HG03045 (cell line): ENCODE measurements around the gene POLL.
"Not testable (repeated sequence)": the region's sequence is repeated elsewhere in the genome, so short reads cannot be mapped to it uniquely, and the experiment has no call there.

ENCODE experiments used
- ATAC-seq: cut with Tn5 transposase; IDR thresholded peaks from one replicate; pipeline ENCODE4 v1.9.1; 2021; ENCODE audit warnings: mild to moderate bottlenecking, moderate library complexity; ENCODE audit not compliant: unreplicated experiment

The POLL gene

DNA sequence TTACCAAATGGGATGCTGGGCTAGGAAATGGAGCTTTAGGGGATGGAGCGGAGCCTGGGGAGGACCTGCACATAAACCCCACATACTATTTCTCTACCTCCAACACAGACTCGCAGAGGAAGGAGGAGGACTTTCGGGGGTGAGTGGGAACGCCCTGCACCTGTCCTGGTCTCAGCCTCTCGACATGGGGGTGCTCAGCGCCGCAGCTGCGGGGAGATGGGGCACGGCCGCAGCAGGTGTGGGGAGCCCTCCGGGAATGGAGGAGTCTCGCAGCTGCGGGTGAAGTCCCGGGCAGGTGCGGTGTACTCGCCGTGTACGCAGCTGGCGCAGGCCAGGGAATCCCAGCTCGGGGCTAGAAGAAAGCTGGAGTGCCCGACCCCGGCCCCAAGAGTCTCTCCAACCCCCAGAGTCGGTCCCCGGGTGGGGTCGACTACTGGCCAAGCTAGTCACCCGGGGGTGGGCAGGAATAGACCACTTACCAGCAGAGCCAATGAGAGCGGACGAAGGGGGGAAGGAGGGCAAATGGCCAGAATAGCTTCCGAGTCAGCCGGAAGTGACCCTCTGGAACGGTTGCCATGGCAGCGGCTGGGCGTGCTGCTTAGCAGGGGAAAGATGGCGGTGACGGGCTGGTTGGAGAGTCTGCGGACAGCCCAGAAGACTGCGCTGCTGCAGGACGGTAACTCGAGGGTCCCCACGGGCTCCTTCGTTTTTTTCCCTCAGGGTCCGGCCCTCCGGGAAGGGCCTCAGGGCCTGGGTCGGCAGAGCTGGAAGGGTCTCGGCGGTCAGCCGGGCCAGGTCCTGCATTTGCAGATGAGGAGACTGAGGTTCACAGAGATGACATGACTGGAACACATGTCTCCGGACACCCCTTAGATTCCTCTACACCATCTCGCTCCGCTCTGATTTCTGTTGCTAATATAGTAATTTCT lies at the start of gene POLL, which contains the start of gene DPCD:
Gene POLL, minus strand, starts transcription at position 533 of the 929 bp plus-strand sequence. CDS start 897 bp downstream, outside the sequence.
Gene DPCD, plus strand, starts transcription at position 597 of the 929 bp plus-strand sequence. Its CDS starts 16 bp downstream, at position 613.
- ATAC-seq = peak; percentile 95

DNA sequence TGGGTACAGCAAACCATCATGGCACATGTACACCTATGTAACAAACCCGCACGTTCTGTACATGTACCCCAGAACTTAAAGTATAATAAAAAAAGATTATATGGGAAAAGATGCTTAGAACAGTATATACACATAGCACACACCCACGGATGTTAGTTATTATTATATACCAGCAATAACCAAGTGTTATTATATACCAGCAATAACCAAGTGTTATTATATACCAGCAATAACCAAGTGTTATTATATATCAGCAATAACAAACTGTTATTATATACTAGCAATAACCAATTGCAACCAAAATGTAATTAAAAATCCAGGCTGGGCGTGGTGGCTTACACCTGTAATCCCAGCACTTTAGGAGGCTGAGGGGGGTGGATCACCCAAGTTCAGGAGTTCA lies 45.5 kb upstream of the POLL start:
- not testable (repeated sequence) for ATAC-seq

DNA sequence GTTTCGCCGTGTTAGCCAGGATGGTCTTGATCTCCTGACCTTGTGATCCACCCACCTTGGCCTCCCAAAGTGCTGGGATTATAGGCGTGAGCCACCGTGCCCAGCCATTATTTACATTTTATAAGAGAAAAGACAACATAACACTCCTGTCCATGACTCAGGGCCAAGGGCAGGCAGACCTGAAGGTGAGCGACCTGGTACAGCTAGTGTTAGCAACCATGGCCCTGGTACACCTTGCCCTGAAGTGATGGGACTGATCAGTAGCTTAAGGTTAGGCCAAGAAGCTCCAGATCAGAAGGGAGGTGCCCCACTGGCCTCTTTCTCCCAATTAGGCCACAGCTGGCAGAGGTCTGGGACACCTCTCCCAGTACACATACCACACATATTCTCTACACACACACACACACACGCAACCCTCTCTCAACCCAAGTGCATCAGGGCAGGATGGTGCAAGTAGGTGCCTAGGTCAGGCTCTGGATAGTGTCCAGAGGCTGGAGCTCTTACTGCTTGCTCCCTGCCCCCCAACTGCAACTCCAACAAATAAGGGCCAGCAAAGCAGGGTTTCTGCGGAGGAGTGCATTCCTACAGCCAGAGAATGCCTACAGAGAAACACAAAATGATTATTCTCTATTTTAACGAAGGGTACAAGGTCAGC lies 43.9 kb upstream of the POLL start:
- no peak for ATAC-seq

DNA sequence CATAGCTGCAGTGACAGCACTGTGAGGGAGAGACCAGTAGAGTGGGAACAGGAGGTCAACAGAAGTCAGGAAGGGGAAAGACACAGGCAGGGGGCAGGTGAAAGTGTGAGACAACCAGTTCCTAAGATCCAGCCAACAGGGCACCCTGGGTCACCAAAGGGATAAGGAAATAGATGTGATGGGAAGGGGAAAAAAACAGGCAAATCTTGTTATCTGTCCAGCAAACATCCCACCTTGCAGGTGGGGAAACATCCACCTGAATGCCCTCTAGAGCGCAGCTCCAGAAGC lies 42.5 kb upstream of the POLL start:
- ATAC-seq = no peak

DNA sequence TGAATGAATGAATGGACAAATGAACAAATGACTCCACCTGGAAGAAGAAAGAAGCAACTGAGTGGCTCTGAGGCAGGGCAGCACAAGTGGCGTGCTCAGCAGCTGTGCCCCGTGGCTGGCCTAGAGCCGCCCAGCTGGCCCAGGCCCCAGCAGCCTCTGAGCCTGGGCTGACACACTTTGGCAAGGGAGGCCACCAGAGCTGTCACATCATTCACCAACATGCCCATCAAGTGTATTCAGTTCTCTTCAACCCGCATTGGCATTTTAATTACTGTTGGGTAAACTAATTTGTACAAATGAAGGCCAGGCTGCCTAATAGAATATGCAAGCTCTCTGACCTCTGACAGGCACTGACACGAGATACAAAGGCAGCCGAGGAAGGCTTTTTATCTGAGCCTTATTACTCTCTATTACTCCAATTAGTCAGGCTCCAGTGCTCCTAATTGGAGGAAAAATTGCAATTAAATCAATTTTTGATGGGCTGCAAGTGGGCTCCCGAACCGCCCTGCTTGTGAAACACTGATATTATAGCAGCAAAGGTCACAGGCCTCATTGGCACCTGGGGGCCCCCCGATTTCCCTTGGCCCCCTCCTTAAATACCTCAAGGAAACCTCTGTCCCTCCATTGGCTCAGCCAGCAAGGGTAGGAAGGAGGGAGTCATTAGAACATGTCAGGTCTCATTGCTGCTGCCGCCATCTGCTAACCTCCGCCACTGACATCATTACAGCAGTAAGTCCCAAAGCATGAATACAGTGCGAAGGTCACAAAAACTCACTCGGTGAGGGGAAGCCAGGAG lies 42.0 kb upstream of the POLL start:
- ATAC-seq = no peak

DNA sequence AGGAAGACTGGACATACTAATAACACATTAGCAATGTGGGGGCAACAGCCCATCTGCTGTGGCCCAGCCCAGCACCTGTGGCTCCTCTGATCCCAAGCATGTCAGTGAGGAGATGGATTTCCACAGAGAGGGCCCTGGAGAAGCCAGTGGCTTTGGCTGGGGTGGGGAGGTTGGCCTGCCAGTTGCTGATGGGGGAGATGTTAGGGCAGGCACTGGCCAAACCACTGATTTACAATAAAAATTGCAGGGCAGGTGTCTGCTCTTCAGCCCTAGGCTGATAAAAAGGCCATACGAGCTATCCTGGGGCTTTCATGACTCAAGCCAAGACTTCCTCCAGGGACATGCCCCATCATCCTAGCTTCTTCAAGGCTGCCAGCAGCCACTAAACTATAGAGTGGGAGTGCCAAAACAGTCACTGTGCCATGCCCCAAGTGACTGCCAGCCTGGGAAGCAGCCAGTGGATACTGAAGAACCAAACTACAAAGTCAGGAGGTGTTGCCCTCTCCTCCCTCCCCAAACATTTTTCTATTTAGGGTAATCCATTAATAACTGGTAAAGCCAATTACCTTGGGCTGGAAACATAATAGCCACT lies 37.9 kb upstream of the POLL start:
- ATAC-seq = no peak

DNA sequence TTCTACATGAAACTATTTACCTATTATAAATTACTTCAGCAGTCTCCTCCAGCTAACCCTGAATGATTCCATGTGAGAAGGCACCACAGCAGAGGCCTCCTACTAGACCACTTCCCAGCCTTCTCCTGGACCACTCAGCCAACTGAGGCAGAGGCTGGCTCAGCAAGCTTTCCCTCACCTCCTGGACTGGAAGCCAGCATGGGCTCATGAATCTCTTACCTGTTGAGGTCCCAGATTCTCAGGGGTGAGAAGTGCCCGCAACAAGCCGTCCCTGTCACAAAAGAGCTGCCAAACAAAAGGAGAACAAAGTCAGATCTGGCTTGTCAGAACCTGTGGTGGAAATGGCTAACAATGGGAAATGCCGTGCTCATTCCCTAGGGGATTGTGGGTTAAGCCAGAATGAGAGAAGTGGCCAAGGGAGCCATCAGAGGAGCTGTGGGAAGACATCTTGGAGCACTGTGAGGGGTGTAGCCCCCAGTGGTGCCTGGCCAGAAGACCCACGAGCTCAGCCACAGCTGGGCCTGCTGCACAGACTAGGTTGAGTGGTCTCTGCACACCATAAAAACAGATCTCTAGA lies 36.6 kb upstream of the POLL start:
- ATAC-seq = no peak

DNA sequence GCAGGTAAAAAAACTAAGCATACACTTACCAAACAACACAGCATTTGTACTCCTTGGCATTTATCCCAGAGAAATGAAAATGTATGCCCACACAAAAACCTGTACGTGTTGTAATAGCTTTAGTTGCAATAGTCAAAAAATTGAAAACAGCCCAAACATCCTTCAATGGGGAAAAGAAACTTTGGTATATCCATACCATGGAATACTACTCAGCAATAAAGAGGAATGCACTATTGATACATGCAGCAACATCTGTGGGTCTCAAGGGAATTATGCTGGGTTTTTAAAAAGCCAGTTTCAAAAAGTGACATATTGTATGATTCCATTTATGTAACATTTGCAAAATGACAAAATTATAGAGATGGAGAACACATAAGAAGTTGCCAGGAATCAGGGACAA lies 35.5 kb upstream of the POLL start:
- no peak for ATAC-seq

DNA sequence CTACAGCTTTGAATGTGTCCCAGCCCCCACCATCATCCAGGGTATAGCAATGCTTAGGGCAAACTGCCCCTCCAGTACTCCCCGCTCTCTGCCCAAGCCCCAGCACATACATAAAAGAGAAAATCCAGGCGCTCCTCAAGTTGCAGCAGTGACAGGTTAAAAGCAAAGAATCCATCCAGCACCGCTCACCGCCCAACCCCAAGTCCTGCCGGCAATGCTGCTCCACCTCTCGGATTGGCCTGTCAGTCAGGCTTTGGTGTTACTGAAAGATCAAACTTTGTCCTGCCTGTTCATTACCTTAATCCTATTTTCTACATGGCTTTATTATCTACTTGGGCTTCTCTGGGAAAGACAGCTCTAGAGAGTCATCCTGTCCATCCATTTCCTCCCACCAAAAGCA lies 31.9 kb upstream of the POLL start:
- no peak for ATAC-seq

DNA sequence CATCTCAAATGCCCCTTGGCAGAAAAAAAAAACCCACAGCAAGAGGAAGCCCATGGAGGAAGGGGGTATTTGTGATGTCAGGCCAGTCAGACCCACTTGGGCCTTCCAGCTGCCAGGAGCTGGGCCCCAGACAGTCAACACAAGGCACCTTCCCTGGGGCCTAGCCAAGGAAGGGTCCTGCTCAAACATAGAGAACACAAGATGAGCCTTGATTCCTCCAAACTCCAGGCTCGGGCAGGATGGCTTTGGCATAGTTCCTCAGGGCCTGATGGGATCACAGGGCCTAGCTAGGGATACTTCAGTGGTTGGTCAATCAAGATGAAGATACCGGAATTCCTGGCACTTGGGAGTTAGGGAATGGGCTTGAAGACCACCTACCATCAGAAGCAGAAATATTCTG lies 30.8 kb upstream of the POLL start:
- no peak for ATAC-seq

DNA sequence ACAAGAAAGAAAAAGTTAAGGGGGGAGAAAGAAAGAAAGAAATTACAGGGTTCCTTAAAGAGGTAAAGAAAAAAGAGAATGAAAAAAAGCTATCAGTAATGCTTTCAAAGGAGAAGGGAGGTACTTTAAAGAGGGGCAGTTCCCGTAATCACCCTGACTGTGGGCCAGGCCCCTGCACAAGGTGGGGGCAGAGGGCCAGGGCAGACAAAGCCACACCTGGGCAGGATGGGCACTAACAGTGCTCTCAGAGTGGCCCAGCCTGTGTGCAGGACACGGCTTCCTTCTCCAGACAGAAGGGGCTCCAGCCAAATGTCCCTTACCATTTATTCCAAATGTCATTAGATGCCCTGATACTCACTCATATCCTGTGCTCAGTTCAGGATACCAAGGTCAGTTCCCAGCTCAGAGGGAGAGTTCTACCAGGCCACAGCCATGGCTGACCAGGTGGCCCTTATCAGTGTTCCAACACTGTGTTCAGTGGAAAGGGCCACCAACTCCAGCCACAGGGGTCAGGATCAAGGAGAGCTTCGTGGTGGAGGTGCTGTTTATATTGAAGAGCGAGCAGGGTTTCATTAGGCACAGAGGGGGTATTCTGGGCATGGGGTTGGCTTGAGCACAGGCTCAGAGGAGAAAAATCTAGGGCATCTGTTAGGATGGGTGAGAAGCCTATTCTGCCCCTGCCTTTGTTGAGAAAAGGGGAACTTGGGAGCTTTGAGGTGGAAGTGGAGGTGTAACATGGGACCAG lies 29.9 kb upstream of the POLL start:
- ATAC-seq = no peak

DNA sequence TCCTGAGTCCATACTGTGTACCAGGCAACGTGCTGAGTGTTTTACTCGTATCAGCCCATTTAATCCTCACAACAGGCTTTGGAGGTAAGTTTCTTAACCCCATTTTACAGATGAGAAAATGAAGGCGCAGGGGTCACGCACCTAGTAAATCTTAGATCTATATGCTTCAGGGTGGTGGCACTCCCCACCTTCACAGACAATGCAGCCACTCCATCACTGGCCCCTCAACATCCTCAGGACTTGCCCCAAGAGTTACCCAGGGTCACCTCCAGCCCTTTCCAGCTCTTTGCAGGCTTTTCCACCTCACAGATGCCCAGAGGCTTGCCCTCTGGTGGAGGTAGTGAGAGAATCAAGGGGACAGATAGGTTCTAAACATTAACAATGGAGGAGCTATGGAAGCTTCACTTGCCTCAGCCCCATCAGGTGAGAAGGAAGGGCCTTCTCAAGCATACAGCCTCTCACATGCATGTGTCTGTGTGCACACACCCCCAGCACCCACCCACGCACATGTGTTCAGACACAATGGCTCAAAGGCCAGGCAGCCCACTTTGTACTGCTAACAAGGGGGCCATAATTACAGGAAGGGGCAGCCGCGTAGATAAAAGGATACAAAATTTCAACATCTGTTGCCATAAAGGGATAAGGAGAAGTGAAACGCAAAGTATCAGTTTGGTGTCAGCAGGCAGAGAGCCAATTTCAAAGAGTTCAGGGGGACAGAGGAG lies 29.2 kb upstream of the POLL start:
- no peak for ATAC-seq

DNA sequence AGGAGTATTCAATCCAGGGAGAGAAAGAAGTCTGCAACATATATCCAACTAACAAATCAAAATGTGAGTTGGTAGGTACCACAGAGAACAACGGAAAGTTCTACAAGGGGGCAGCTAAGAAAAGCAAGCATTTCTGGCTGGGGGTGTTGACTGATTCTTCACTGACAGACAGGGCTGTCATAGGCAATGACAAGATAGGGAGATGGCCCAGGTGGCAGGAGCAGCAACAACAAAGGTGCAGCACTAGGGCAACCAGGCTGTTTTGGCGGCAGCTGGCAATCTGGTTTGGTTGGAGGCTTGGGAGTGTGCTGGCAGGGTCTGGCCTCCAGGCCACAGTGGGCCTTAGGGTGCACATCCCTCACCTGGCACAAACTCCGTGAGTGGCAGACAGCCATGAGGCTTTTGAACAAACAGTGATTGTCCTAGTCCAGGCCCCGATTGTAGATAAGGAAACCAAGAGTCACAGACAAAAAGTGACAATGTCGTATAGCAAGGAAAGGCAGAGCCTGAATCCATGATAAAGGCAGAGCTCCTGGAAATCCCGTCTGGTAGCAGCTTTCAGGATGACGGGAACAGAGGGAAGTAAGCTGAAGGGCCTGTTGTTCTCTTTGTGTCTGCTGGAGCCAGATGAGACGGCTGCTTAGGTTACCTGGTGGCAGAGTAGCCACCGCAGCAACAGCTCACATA lies 28.5 kb upstream of the POLL start:
- ATAC-seq = no peak

DNA sequence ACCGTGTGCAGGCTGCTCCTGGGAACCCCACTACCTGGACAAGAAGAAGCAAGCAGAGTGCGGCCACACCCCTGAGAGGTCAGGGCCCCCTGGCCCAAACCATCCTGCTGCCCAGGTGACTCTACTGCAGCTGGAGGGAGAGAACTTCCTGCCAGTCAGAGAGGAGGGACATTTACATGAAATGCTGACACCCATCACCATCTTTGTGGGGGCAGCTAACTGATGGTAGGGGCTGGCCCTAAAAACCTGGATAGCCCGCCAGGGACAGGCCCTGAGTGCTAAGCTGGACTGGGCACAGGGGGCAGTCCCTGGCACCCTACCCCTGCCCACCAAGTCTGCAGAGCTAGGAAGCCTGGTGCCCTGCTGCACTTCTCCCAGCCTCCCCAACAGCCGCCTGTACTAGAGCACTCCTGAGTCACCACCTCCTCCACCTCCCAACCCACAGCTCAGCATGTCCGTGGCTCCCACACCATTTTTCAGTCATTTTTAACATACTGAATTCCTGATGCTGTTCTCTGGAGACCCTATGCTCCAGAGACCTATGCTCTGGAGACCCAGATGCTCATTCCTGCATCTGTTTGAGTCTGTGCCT lies 27.6 kb upstream of the POLL start:
- ATAC-seq = no peak

DNA sequence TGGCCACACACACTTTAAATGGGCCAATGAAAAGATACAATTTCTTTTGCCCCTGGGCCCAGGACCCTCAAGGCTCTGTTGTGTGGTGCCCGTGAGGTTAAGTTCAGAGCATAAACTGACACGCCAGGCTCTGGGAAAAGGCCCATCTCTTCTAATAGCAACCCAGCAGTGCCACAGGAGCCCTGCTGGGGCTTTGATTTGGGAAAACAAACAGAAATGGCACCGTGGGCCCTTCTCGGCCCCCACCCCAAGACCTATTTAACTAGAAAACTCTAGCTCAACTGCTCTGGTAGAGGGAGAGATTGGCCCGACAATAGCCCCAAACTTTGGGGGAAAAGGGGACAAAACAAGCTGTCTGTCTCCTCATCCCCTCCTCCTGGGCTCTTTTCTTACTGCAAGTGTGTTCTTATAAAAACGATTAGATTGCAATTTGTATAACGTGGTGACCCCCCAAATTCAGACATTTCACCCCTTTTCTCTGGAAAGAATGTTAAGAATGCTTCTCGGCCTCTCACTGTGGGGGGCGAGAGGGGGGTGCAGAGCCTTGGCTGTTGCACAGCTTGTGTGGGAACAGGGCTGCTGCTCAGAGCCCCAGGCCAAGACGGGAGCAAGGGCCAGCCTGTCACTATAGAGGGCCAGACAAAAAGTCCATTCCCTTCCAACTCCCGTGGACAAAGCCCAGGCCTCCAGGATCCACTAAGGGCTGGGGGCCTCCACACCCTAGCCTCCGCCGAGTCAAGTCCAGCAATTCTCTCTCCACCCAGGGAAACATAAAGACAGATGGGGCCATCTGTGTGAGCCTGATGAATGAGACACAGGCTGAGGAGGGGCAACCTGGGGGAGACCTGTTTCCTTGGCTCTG lies 26.8 kb upstream of the POLL start:
- ATAC-seq = no peak

DNA sequence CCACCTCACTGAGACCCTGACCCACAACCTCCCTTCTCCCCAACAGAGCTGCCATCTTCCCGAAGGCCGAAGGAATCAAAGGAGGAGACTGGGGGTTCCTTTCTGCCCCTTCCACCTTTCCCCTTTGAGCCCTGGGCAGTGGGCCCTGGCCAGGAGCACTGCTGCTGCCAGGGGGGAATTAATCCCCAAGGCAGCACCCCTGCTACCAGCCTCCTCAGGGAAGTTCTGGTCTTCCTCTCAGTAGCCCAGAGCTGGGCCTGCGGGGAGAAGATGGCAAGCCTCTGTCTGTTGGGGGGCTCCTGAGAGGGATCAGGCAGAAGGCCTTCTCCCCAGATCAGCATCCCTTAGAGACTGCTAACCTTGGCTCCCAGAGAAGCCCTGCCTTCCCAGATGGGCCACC lies 25.6 kb upstream of the POLL start:
- no peak for ATAC-seq

DNA sequence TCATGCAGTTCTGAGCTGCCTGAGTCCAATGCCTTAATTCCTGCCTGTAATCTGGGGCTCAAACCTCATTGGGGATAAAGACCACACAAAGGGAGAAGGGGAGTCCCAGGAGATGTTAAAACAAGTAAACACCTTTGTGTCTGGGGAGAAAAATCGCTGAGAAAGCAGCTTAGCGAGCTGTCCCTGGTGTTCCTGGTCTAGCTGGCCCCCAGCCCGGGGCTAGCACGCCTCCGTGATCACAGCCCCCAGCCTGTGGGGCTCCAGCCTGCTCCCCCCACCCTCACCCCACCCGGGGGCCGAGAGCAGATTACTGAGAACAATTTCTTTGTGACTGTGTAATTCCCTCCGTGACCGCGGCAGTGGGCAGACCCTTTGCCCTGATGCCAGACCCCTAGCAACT lies 24.8 kb upstream of the POLL start:
- no peak for ATAC-seq

DNA sequence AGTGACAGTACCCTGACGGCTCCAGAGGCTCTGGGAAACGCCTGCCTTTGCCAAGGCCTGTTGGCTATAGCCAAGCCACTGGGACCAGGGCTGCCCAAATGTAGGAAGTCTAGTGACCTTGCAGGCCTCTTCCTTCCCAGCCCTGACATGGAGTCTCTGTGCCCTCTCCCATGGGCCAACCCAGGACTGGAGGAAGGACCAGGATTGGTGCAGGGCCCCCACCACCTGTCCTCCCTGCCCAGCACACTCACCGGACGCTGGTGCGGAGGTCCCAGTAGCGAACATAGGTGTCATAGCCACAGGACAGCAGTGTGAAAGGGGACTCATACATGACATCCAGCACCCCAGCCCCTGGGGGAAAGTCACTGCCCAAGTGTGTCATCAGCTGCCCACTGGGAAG lies 24.0 kb upstream of the POLL start:
- no peak for ATAC-seq
